Testis (tissue), 3 donors: ENCODE data around the gene SH2D6. TPM values are rescaled to one million over a fixed set of nuclear protein-coding genes. Genes with fewer than 3 reads are reported as not detected.

Source experiments
- DNase-seq: peaks from one replicate; pipeline ENCODE4 v3.0.0-alpha.2; 2019
- H3K27ac ChIP-seq, 2 donors: fragments of 200-600 bp; sonication (generic); one replicate each; pipeline ENCODE4 v1.5.1; 2019
- H3K27me3 ChIP-seq: fragments of 200-600 bp; sonication (generic); one replicate; pipeline ENCODE4 v1.5.1; 2019
- H3K36me3 ChIP-seq: fragments of 200-600 bp; sonication (generic); one replicate; pipeline ENCODE4 v1.5.1; 2017; ENCODE audit warnings: low read depth; ENCODE audit errors: missing control alignments
- H3K4me1 ChIP-seq: fragments of 200-600 bp; sonication (generic); one replicate; pipeline ENCODE4 v1.5.1; 2019
- H3K4me3 ChIP-seq, 2 donors: fragments of 200-600 bp; sonication (generic); one replicate each; pipeline ENCODE4 v1.5.1; 2017 to 2019
- H3K9me3 ChIP-seq: fragments of 200-600 bp; sonication (generic); one replicate; pipeline ENCODE4 v1.5.1; 2017
- CTCF ChIP-seq, 3 experiments: fragments of 450-650 bp in 2 of 3; fragments of 200-600 bp in 1 of 3; sonication (generic) in 1 of 3; IDR thresholded peaks; one replicate each; pipeline ENCODE4 v1.5.1; 2016 to 2019; ENCODE audit warnings: antibody characterized with exemption in 3 of 3, mild to moderate bottlenecking in 2 of 3, moderate library complexity in 1 of 3
- POLR2A ChIP-seq: fragments of 450-650 bp; IDR thresholded peaks from one replicate; pipeline ENCODE4 v1.6.1; 2017; ENCODE audit warnings: antibody characterized with exemption, mild to moderate bottlenecking, moderate library complexity
- WGBS, 2 donors: methylation state at CpG; one replicate each; pipeline ENCODE4 v1.1.5; 2018; 5-methylcytosine and 5-hydroxymethylcytosine counted together
- intact Hi-C: fragments of 100-400 bp; cut with DNase I; formaldehyde crosslinking; loops from one replicate; pipeline ENCODE4 v1.15.1; 2023; ENCODE audit warnings: low total_unique reads
- polyA plus RNA-seq: library from polyadenylated mRNA; stranded (reverse); fragments of 350-450 nt; fragmentation: Illumina TruSeq; extraction: RNeasy Lipid Tissue Mini Kit (QIAGEN cat#74804); gene quantifications from one replicate; pipeline ENCODE4 v1.2.3, GENCODE V29; 2014; ENCODE audit warnings: low read depth, low replicate concordance; ENCODE audit not compliant: insufficient read depth
- total RNA-seq, 2 donors: library from RNA; depleted of rRNA; stranded (reverse); fragments of >200 nt; gene quantifications; one replicate each; pipeline ENCODE4 v1.2.3, GENCODE V29; 2016

The SH2D6 gene
- total and polyA plus RNA-seq, 3 donors from 2014 or later: 11.2 to 15.9 (median 13.6) TPM

GRCh38 chr2:85395912-85396475 lies 22.5 kb upstream of the SH2D6 start:
- H3K9me3 ChIP-seq: no peaks in the 10 kb centered on the region
- 89 to 90% methylated on average over 14 of the region's 14 CpGs for WGBS, 2 donors
- peak overlapping the region in 1 of 2 donors; percentile 69 for H3K27ac ChIP-seq
- no peak for DNase-seq
- TF ChIP-seq POLR2A (no peak), CTCF (IDR thresholded peaks at IDR 0.05) (no peak)
- intact Hi-C loops: no loop called here
- no peaks in the 10 kb centered on the region for H3K27me3 ChIP-seq
- H3K4me1 ChIP-seq: peaks cover 16% of the 10 kb centered on the region
- no peak overlapping the region for H3K4me3 ChIP-seq
- no peaks in the 10 kb centered on the region for H3K36me3 ChIP-seq

GRCh38 chr2:85396531-85397470 lies 21.7 kb upstream of the SH2D6 start:
- H3K4me3 ChIP-seq: no peak overlapping the region
- peak overlapping the region; percentile 45 to 69 for H3K27ac ChIP-seq
- no peak for DNase-seq
- no peaks in the 10 kb centered on the region for H3K27me3 ChIP-seq
- no peaks in the 10 kb centered on the region for H3K9me3 ChIP-seq
- 52 to 69% methylated on average over 5 of the region's 5 CpGs for WGBS, 2 donors
- peaks cover 16% of the 10 kb centered on the region for H3K4me1 ChIP-seq
- no peaks in the 10 kb centered on the region for H3K36me3 ChIP-seq
- TF ChIP-seq CTCF (IDR thresholded peaks at IDR 0.05) (no peak), POLR2A (no peak)
- intact Hi-C loops: no loop called here

- Histone ChIP-seq H3K27ac (no peak overlapping the region), H3K4me1 (peaks cover 16% of the 10 kb centered on the region), H3K27me3 (no peaks in the 10 kb centered on the region), H3K36me3 (no peaks in the 10 kb centered on the region), H3K4me3 (no peak overlapping the region), H3K9me3 (no peaks in the 10 kb centered on the region)
- WGBS, 2 donors: 59 to 76% methylated on average over 4 of the region's 4 CpGs
- intact Hi-C loops: no loop called here
- DNase-seq: no peak
- no peak for TF ChIP-seq CTCF (IDR thresholded peaks at IDR 0.05)
- no peak for TF ChIP-seq POLR2A
Observed at GRCh38 chr2:85397925-85398331, 20.6 kb upstream of the SH2D6 start.

- H3K9me3 ChIP-seq: no peaks in the 10 kb centered on the region
- no peak overlapping the region for H3K4me3 ChIP-seq
- intact Hi-C loops: no loop called here
- no peak overlapping the region for H3K27ac ChIP-seq
- no peak for DNase-seq
- no peaks in the 10 kb centered on the region for H3K27me3 ChIP-seq
- TF ChIP-seq POLR2A (no peak), CTCF (IDR thresholded peaks at IDR 0.05) (no peak)
- no peaks in the 10 kb centered on the region for H3K36me3 ChIP-seq
- 92 to 96% methylated on average over 4 to 8 of the region's 8 CpGs for WGBS, 2 donors
- peaks cover 16% of the 10 kb centered on the region for H3K4me1 ChIP-seq
Observed at GRCh38 chr2:85398426-85399182, 19.9 kb upstream of the SH2D6 start.
